DOHH2 (cell line): Measurements from ENCODE around the gene GUCY2D.

Source experiments
- H3F3A ChIP-seq: fragments of 200-600 bp; sonication (generic), shearing (Covaris generic); 2 replicates; pipeline ENCODE4 v1.6.0; 2016; ENCODE audit warnings: antibody characterized with exemption, mild to moderate bottlenecking; ENCODE audit not compliant: control insufficient read depth, insufficient read depth
- H3K27ac ChIP-seq: fragments of 200-600 bp; sonication (generic); 2 replicates; pipeline ENCODE4 v1.5.1; 2014; ENCODE audit warnings: low read depth, mild to moderate bottlenecking, low read length, moderate library complexity
- H3K27me3 ChIP-seq: fragments of 200-600 bp; sonication (generic); 2 replicates; pipeline ENCODE4 v1.6.1; 2014; ENCODE audit warnings: mild to moderate bottlenecking, low read length, mixed read lengths; ENCODE audit not compliant: control insufficient read depth
- H3K36me3 ChIP-seq: fragments of 200-600 bp; sonication (generic); 2 replicates; pipeline ENCODE4 v1.6.1; 2014; ENCODE audit warnings: mild to moderate bottlenecking, low read length, moderate library complexity, mixed read lengths; ENCODE audit not compliant: control insufficient read depth
- H3K4me1 ChIP-seq: fragments of 200-600 bp; sonication (generic); 2 replicates; pipeline ENCODE4 v1.6.1; 2014; ENCODE audit warnings: mild to moderate bottlenecking, low read length, mixed read lengths; ENCODE audit not compliant: control insufficient read depth
- H3K4me2 ChIP-seq: fragments of 200-600 bp; sonication (generic); 2 replicates; pipeline ENCODE4 v1.6.0; 2014; ENCODE audit warnings: mild to moderate bottlenecking, low read length, moderate library complexity
- H3K4me3 ChIP-seq: fragments of 200-600 bp; sonication (generic); 2 replicates; pipeline ENCODE4 v1.5.1; 2014; ENCODE audit warnings: mild to moderate bottlenecking, low read length, mixed read lengths
- H3K79me2 ChIP-seq: fragments of 200-600 bp; sonication (generic); 2 replicates; pipeline ENCODE4 v1.6.1; 2014; ENCODE audit warnings: mild to moderate bottlenecking, low read length, mixed read lengths; ENCODE audit not compliant: control insufficient read depth
- H3K9me2 ChIP-seq: fragments of 200-600 bp; sonication (generic); replicated peaks from 2 replicates; pipeline ENCODE4 v1.6.1; 2014; ENCODE audit warnings: mild to moderate bottlenecking, low read length, mixed read lengths; ENCODE audit not compliant: control insufficient read depth
- H3K9me3 ChIP-seq: fragments of 200-600 bp; sonication (generic); 2 replicates; pipeline ENCODE4 v1.6.1; 2014; ENCODE audit warnings: antibody characterized with exemption, low read length, mixed read lengths; ENCODE audit not compliant: control insufficient read depth, insufficient read depth
- H4K20me1 ChIP-seq: fragments of 200-600 bp; sonication (generic); 2 replicates; pipeline ENCODE4 v1.6.0; 2014; ENCODE audit warnings: low read depth, mild to moderate bottlenecking, antibody characterized with exemption, low read length, moderate library complexity; ENCODE audit not compliant: control insufficient read depth, insufficient read depth
- EZH2phosphoT487 ChIP-seq: fragments of 200-600 bp; sonication (generic); IDR thresholded peaks from 2 replicates; pipeline ENCODE4 v1.6.1; 2017; ENCODE audit warnings: borderline replicate concordance, mild to moderate bottlenecking, antibody characterized with exemption, low read length, moderate library complexity, mixed read lengths
- TF ChIP-seq, protein P1 (sequence below): fragments of 200-600 bp; sonication (generic); IDR thresholded peaks from one replicate; pipeline ENCODE4 v1.5.1; 2014; ENCODE audit warnings: antibody characterized with exemption, mild to moderate bottlenecking, low read depth, low read length; ENCODE audit not compliant: poor library complexity, severe bottlenecking

The GUCY2D gene

DNA sequence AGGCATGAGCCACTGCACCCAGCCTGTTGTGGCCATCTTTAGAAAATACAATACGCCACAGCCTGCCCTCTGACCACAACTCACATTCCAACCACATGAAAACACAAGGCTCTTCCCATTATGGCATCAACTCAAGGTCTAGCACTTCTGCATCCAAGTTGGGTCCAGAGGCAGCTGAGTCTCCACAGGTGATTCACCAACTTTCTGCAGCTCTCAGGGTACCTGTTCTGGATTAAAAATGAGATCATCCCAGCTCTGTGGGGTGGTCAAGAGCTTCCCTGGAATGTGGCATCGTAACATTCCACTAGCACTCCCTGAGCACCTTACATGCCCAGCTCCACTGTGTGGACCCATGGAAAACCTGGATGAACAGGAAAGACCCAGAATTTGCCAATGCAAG is 9.9 kb upstream of the GUCY2D start:
- Histone ChIP-seq H3K9me2 (no peaks in the 10 kb centered on the region), H3K4me2 (no peak overlapping the region), H3K27ac (no peak overlapping the region), H3K4me3 (no peak overlapping the region), H3F3A (peaks cover 10% of the 10 kb centered on the region), H3K27me3 (peaks cover 5% of the 10 kb centered on the region), H3K36me3 (no peaks in the 10 kb centered on the region), H3K79me2 (no peaks in the 10 kb centered on the region), H3K9me3 (no peaks in the 10 kb centered on the region), H4K20me1 (no peaks in the 10 kb centered on the region), H3K4me1 (peaks cover 31% of the 10 kb centered on the region)
- TF ChIP-seq, protein P1, sequence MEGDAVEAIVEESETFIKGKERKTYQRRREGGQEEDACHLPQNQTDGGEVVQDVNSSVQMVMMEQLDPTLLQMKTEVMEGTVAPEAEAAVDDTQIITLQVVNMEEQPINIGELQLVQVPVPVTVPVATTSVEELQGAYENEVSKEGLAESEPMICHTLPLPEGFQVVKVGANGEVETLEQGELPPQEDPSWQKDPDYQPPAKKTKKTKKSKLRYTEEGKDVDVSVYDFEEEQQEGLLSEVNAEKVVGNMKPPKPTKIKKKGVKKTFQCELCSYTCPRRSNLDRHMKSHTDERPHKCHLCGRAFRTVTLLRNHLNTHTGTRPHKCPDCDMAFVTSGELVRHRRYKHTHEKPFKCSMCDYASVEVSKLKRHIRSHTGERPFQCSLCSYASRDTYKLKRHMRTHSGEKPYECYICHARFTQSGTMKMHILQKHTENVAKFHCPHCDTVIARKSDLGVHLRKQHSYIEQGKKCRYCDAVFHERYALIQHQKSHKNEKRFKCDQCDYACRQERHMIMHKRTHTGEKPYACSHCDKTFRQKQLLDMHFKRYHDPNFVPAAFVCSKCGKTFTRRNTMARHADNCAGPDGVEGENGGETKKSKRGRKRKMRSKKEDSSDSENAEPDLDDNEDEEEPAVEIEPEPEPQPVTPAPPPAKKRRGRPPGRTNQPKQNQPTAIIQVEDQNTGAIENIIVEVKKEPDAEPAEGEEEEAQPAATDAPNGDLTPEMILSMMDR, result no peak
- TF ChIP-seq EZH2phosphoT487, result no peak

DNA sequence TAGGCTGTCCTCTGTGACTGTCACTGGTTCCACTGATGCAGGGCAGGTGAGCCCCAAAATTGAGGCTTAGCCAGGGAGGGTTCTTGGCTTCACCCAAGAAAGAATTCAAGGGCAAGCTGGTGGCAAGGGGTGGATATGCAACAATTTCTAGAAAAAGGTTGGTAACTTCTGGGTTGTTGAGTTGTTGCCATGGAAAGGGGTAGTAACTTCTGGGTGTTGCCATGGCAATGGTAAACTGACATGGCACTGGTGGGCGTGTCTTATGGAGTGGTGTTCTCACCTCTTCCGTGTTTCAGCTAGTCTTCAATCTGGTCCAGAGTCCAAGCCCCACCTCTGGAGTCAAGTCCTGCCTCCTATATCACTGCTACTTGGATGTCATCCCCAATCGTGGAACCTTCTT is 9.5 kb upstream of the GUCY2D start:
- H3K27me3 ChIP-seq, result peaks cover 4% of the 10 kb centered on the region
- H3K9me3 ChIP-seq, result no peaks in the 10 kb centered on the region
- no peak overlapping the region for H3K27ac ChIP-seq
- no peak overlapping the region for H3K4me3 ChIP-seq
- H3K79me2 ChIP-seq, result no peaks in the 10 kb centered on the region
- H4K20me1 ChIP-seq, result no peaks in the 10 kb centered on the region
- TF ChIP-seq, protein P1, result no peak
- TF ChIP-seq EZH2phosphoT487, result no peak
- peaks cover 31% of the 10 kb centered on the region for H3K4me1 ChIP-seq
- H3K4me2 ChIP-seq, result no peak overlapping the region
- H3K36me3 ChIP-seq, result no peaks in the 10 kb centered on the region
- peaks cover 10% of the 10 kb centered on the region for H3F3A ChIP-seq
- no peaks in the 10 kb centered on the region for H3K9me2 ChIP-seq

DNA sequence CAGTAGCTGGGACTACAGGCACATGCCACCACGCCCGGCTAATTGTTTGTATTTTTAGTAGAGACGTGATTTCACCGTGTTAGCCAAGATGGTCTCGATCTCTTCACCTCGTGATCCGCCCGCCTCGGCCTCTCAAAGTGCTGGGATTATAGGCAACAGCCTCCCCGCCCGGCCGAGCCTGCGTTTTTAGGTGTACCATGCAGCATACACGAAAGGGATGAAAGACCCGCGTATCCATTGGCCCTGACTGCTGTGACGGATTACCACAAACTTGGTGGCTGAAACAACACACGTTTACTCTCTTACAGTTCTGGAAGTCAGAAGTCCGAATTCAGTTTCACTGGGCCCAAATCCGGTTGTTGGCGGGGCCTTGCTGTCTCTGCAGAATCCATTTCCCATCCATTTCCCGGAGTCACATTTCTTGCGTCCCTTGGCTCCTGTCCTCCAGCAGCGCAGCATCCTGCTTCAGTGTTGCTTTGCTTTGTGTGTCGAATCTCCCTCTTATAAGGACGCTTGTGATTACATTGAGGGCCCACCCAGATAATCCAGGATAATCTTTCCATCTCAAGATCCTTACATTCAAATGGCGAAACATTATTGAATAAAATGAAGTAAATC is 8.3 kb upstream of the GUCY2D start:
- Histone ChIP-seq H3K4me2 (no peak overlapping the region), H3K36me3 (no peaks in the 10 kb centered on the region)
- TF ChIP-seq, protein P1, result no peak
- no peak for TF ChIP-seq EZH2phosphoT487

More for the DNA sequence above, 8.3 kb upstream of the GUCY2D start:
- no peaks in the 10 kb centered on the region for H3K79me2 ChIP-seq
- H3K27ac ChIP-seq, result no peak overlapping the region
- H3K27me3 ChIP-seq, result peaks cover 4% of the 10 kb centered on the region
- no peaks in the 10 kb centered on the region for H3K9me3 ChIP-seq
- peaks cover 25% of the 10 kb centered on the region for H3K4me1 ChIP-seq
- no peaks in the 10 kb centered on the region for H3K9me2 ChIP-seq
- no peaks in the 10 kb centered on the region for H4K20me1 ChIP-seq
- no peak overlapping the region for H3K4me3 ChIP-seq
- peaks cover 7% of the 10 kb centered on the region for H3F3A ChIP-seq
